Ascending aorta (tissue), 2 donors: ENCODE measurements around the gene HSF5. TPM values are rescaled to one million over a fixed set of nuclear protein-coding genes. Genes with fewer than 3 reads are reported as not detected.

Experiments used
- DNase-seq, 2 donors: peaks; one replicate each; pipeline ENCODE4 v3.0.0-alpha.2; 2019; ENCODE audit warnings: low spot score in 2 of 2
- H3K27ac ChIP-seq, 2 donors: fragments of 200-600 bp; sonication (generic); one replicate each; pipeline ENCODE4 v1.5.1; 2016 to 2017; ENCODE audit warnings: mild to moderate bottlenecking in 1 of 2
- H3K27me3 ChIP-seq: fragments of 200-600 bp; sonication (generic); one replicate; pipeline ENCODE4 v1.5.1; 2017
- H3K36me3 ChIP-seq, 2 donors: fragments of 200-600 bp; sonication (generic); one replicate each; pipeline ENCODE4 v1.5.1; 2016
- H3K4me1 ChIP-seq, 2 donors: fragments of 200-600 bp; sonication (generic); one replicate each; pipeline ENCODE4 v1.5.1; 2016 to 2017; ENCODE audit warnings: mild to moderate bottlenecking in 1 of 2
- H3K4me3 ChIP-seq, 2 donors: fragments of 200-600 bp; sonication (generic); one replicate each; pipeline ENCODE4 v1.5.1; 2016 to 2017; ENCODE audit warnings: mild to moderate bottlenecking in 1 of 2
- H3K9me3 ChIP-seq, 2 donors: fragments of 200-600 bp; sonication (generic); one replicate each; pipeline ENCODE4 v1.5.1; 2016
- intact Hi-C: fragments of 100-400 bp; cut with DNase I; formaldehyde crosslinking; loops from one replicate; pipeline ENCODE4 v1.15.1; 2023
- total RNA-seq: library from RNA; depleted of rRNA; stranded (reverse); fragments of >200 nt; gene quantifications from one replicate; pipeline ENCODE4 v1.1.0, GENCODE V29; 2016
- TF ChIP-seq, protein P1 (sequence below), 3 experiments: fragments of 200-600 bp in 2 of 3; fragments of 450-650 bp in 1 of 3; sonication (generic) in 2 of 3; IDR thresholded peaks; one replicate each; pipeline ENCODE4 v1.5.1; 2016 to 2019; ENCODE audit warnings: antibody characterized with exemption in 3 of 3, mild to moderate bottlenecking in 1 of 3, moderate library complexity in 1 of 3

HSF5 gene
- total RNA-seq, 1 donor from 2014 or later = not detected

- DNase-seq = no peak
- no peaks in the 10 kb centered on the region for H3K27me3 ChIP-seq
- intact Hi-C loops = no loop called here
These were observed 108.7 kb downstream of the HSF5 start for GRCh38 chr17:58379511-58379824.

GRCh38 chr17:58378733-58379510, 109.3 kb downstream of the HSF5 start:
- no peak for DNase-seq
- H3K36me3 ChIP-seq = no peaks in the 10 kb centered on the region
- H3K4me3 ChIP-seq = no peak overlapping the region
- no peak overlapping the region for H3K27ac ChIP-seq
- no peaks in the 10 kb centered on the region for H3K4me1 ChIP-seq
- TF ChIP-seq, protein P1, sequence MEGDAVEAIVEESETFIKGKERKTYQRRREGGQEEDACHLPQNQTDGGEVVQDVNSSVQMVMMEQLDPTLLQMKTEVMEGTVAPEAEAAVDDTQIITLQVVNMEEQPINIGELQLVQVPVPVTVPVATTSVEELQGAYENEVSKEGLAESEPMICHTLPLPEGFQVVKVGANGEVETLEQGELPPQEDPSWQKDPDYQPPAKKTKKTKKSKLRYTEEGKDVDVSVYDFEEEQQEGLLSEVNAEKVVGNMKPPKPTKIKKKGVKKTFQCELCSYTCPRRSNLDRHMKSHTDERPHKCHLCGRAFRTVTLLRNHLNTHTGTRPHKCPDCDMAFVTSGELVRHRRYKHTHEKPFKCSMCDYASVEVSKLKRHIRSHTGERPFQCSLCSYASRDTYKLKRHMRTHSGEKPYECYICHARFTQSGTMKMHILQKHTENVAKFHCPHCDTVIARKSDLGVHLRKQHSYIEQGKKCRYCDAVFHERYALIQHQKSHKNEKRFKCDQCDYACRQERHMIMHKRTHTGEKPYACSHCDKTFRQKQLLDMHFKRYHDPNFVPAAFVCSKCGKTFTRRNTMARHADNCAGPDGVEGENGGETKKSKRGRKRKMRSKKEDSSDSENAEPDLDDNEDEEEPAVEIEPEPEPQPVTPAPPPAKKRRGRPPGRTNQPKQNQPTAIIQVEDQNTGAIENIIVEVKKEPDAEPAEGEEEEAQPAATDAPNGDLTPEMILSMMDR (IDR thresholded peaks at IDR 0.05) = no peak
- no peaks in the 10 kb centered on the region for H3K27me3 ChIP-seq
- intact Hi-C loops = no loop called here
- H3K9me3 ChIP-seq = no peaks in the 10 kb centered on the region

More at GRCh38 chr17:58379511-58379824, 108.7 kb downstream of the HSF5 start:
- H3K36me3 ChIP-seq = no peaks in the 10 kb centered on the region
- H3K4me1 ChIP-seq = no peaks in the 10 kb centered on the region
- no peak overlapping the region for H3K27ac ChIP-seq
- no peaks in the 10 kb centered on the region for H3K9me3 ChIP-seq
- TF ChIP-seq, protein P1 (IDR thresholded peaks at IDR 0.05) = no peak
- H3K4me3 ChIP-seq = no peak overlapping the region

- intact Hi-C loops = no loop called here
- H3K4me1 ChIP-seq = no peaks in the 10 kb centered on the region
- H3K27me3 ChIP-seq = no peaks in the 10 kb centered on the region
- H3K4me3 ChIP-seq = no peak overlapping the region
- H3K27ac ChIP-seq = no peak overlapping the region
- TF ChIP-seq, protein P1 (IDR thresholded peaks at IDR 0.05) = no peak
- DNase-seq = no peak
- H3K9me3 ChIP-seq = no peaks in the 10 kb centered on the region
- H3K36me3 ChIP-seq = no peaks in the 10 kb centered on the region
These were observed 110.5 kb downstream of the HSF5 start for GRCh38 chr17:58377661-58378060.

GRCh38 chr17:58377093-58377601, 111.1 kb downstream of the HSF5 start:
- no peak overlapping the region for H3K4me3 ChIP-seq
- TF ChIP-seq, protein P1 (IDR thresholded peaks at IDR 0.05) = no peak
- H3K36me3 ChIP-seq = no peaks in the 10 kb centered on the region
- intact Hi-C loops = no loop called here
- no peak overlapping the region for H3K27ac ChIP-seq
- H3K4me1 ChIP-seq = no peaks in the 10 kb centered on the region
- H3K27me3 ChIP-seq = no peaks in the 10 kb centered on the region
- no peak for DNase-seq
- H3K9me3 ChIP-seq = no peaks in the 10 kb centered on the region

DNA sequence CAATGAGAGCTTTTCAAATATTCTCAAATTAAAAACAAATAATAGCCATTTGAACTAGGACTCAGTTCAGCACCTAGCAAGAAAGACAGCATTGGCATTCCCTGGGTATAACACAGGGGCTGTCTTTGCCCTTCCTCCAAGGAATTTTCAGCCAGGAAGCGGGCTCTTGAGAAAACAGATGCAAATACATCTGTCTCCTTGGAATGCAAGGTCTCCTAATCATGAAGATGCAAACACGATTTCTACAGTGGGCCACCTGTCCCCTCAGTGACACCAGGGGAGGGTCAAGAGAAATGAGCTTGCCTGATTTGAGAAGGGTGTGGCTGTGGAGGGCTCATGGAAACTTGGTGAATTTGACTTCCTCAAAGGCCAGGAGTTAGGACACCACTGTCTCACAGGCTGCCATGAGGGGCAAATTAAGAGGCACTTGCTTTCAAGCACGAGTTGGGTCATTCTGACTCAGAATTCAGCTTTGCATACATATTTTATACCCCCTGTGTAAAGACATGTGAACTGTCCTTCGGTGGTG, 111.7 kb downstream of the HSF5 start:
- H3K27me3 ChIP-seq = no peaks in the 10 kb centered on the region
- H3K27ac ChIP-seq = no peak overlapping the region
- no peak overlapping the region for H3K4me3 ChIP-seq
- no peaks in the 10 kb centered on the region for H3K36me3 ChIP-seq
- H3K9me3 ChIP-seq = no peaks in the 10 kb centered on the region
- DNase-seq = no peak
- intact Hi-C loops = no loop called here
- no peaks in the 10 kb centered on the region for H3K4me1 ChIP-seq
- TF ChIP-seq, protein P1 (IDR thresholded peaks at IDR 0.05) = no peak
